Measurements from ENCODE around the gene PHF24.

The PHF24 gene

DNA sequence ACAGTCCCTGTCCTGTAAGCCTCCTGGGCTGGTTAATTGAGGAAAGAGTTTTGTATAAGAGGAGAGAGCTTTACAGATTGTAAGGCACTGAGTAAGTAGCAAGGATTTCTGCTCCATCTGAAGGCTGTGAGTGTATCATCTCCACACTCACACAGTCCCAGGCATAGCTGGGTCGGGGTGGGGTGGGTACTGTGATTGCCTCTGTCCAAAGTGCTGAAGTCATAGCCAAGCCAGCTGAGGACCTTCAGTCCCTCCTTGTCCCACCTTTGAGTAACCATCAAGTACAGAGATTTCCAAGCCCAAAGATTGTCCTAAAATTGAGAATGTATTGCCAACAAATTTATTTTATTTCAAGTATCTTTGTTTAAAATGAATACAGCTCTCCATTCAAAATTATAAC lies 26.0 kb downstream of the PHF24 start:
- no peak for DNase-seq

DNA sequence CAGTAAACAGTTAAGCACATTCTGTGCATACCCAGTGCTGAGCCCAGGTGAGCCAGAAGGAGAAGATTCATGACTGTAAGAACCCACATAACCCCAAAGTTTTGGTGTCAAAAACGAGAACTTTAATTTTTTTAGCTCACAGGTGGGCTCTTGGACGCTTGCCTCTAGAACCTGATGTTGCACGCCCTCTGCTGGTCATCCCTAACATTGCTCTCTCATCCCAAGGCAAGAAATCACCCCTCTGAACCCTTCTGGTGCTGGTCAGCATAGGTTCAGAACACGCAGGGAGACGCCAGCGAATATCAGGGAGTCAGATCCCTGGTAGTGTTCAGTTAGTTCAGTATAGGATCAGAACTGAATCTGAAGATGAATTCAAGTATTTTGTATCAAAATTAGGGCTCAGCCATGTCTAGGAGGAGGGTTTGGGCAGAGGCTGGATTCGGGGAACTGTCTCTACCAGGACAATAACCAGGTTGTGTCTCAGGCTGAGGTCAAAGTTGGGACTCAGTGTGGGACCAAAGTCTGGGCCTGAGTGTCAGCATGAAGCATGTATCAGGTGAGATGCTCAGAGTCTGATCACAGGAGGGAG lies 27.3 kb downstream of the PHF24 start:
- peak; percentile 17 for DNase-seq

- no peak for DNase-seq
Measured at GRCh38 chr9:34986540-34987047, 28.5 kb downstream of the PHF24 start.

GRCh38 chr9:34987160-34987901 lies 29.2 kb downstream of the PHF24 start:
- no peak for DNase-seq

- no peak for DNase-seq
Measured at GRCh38 chr9:34988218-34989002, 30.3 kb downstream of the PHF24 start.

GRCh38 chr9:34989003-34989945 lies 31.2 kb downstream of the PHF24 start, which contains the start of gene DNAJB5:
DNAJB5 (plus strand) TSS chr9:34989745; CDS start chr9:34990631, 886 bp downstream.
- peak; percentile 98 for DNase-seq

DNA sequence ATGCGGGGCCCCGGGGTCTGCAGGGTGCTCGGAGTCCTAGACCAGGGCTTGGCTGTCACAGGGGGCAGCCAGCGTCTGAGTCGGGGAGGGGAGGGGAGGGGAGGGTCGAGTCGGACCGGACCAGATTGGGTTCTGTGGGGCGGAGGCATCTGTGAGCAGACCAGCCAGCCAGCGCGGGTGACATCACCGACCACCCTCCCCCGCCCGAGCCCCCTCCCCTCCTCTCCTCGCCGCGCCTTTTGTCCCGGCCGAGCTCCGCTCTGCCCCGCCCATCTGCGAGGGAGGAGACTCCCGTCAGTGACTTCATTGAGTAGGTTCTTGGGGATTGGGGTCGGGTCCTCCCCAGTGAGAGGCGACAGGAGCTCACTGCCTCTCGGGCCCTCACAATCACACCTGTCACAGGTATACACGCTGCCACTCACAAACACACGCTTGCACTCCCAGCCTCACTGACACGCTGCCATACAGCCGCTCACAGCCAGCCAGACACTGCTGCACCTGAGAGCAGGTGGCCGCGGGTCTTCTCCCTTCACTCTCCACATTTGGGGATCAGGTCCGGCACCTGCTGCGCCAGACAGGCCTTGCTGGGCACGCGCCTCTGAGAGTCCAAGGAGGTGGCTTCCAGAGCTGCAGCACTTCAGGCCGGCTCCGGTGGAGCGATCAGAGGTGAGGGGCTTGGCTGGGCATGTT lies 32.0 kb downstream of the PHF24 start:
- no peak for DNase-seq

- no peak for DNase-seq
Measured at GRCh38 chr9:34990908-34991606, 33.0 kb downstream of the PHF24 start.

DNA sequence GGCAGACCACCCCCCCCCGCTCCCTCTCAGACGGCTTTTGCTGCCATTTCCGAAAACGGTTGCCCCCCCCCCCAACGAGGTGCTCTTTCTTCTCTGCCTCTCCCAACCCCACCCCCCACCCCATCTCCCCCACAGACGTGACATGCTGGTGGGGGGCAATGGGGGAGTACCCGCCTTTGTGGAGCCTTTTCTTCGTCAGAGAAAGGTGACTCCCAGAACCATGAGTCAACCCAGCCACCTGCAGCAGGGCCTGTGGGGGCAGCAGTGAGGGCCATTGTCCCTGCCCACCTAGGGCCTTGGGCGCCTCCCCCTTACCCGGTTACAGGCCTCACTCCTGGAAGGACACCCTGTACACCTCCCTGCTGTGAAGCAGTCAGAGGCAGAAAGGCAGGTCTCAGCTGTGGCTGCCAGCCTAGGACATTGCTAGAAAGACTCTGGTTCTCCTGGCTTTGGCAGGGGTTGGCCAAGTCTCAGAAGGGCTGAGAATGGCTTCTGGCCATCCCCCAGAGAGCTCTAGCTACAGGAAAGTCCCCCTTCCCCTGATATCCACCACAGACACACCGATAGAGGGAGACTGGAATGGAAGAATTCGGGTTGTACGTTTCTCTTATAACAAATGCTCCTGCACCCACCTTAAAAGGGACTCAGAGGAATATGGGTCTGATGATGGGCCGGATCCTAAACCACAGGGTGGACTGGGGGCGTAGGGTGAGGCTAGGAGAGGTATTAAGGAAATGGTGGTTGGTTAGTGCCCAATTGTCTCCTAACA lies 33.7 kb downstream of the PHF24 start:
- no peak for DNase-seq

- no peak for DNase-seq
Measured at GRCh38 chr9:34992376-34992951, 34.4 kb downstream of the PHF24 start.

DNA sequence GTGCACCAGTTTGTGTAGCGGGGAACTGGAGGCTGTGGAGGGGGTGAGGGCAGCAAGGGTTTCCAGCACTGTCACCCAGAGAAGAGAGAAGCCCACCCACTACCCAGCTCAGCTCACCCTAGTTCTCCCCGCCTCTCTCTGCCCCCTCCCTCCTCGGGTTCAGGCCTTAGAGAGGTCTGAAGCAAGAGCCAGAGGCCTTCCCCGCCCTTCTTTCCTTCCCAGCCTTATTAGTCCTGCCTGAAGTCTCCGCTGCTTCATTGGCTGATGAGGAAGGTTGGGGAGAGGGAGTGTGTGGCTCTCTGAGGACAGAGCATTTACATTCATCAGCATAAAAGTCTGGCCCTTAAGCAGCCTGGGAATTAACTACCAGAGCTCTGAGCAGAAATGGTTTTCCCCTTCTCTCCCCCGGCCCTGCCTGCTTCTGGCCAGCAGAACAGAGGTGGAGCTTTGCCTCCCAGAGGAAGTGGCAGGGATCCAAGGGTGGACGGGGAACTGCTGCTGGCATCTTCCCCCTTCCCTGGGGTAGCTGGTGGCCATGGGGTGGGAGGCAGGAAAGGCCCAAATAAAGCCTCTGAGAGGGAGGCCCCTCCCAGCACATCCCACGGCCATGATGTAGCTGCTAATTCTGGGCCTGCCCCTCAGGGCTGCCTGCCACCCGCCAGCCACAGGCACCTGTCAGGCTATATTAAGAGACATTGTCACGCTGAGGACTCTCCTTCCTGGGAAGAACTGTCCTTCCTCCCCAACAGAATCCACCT lies 35.6 kb downstream of the PHF24 start:
- no peak for DNase-seq

DNA sequence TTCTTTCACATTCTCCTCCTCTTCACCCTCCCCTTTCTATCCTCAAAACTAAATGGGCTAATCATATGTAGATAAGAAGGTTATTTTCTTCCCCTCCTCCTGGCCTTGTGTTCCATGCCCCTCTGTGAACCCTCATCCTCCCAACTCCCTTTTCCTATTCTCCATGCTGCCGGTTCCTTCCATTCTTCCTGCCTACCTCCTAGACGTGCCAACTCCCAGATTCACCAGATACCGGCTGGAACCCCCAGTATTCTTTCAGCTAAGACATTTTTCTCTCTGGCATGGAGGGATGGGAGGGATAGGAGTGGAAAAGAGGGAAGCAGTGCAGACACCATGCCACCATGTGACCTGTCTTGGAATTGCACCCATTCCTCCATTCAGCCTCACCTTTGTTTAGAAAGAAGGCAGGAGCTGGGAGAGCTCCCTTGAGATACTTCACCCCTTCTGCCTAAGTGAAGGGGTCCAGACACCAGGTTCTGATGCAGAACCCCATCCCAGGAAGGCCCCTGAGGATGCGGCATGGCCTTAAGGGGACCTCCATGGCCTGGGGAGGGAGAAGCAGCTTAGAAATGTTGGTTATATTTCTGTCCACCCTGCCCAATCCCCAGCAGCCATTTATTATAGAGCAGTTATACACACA lies 36.3 kb downstream of the PHF24 start:
- no peak for DNase-seq

DNA sequence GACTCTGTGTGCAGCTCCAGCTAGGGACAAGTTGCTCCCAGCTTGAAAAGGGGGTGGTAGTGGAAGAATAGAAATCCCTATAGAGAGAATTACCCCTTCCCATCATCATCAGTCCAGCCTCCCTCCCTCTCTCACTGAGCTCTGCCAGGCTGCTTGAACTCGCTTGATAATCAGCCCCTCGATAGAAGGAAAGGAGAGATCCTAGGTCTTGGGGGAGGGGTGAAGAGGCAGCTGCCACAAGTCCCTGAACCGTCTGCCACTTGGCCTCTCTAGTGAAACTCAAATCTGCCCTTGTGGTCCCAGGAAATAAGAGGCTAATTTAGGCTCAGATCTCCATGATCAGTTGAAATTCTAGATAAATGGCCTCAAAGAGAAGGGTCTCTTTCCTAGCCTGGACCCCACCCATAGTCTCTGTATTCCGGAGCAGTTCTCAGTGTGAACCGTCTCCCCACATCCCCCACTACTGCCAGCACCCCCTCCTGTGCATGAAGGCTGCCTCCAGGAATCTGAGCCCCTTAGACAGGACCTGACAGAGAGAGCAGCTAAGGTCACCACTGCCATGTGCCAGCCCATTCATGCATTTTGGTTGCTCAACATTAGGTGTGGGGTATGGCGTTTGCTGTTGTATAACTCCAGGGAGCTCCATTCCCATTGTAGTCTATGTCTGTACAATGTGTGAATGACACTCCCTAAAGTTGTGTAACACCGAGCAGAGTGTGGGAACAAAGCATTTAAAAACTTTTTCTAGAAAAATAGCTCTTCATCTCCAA lies 37.0 kb downstream of the PHF24 start:
- no peak for DNase-seq

DNA sequence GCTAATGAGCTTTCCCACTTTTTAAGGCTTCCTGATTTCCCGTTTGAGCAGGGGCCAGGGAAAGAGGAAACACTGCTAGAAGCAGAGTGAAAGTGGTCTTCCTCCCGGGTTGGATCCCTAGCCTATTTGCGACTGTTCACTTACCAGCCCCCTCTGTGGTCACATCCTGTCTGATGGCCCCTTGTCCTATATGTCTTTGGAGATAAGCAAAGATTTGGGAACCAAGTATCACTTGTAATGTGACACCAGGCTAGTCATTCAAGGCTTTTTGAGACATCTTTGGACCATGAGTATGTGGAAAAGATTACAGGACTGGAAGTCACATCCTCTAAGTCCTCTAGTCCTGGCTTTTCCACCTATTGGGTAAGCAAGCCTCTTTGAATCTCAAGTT lies 37.6 kb downstream of the PHF24 start:
- DNase-seq: no peak

GRCh38 chr9:34996181-34996904 lies 38.3 kb downstream of the PHF24 start:
- no peak for DNase-seq

DNA sequence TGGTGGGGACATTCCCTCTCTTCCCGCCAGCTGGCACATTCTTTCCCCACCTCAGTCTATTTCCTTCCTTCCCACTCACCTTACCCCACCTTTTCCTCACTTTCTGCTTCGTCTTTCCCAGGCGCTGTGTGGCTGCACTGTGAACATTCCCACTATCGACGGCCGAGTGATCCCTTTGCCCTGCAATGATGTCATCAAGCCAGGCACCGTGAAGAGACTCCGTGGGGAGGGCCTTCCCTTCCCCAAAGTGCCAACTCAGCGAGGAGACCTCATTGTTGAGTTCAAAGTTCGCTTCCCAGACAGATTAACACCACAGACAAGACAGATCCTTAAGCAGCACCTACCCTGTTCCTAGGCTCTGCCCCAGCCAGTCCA lies 38.8 kb downstream of the PHF24 start:
- no peak for DNase-seq

DNA sequence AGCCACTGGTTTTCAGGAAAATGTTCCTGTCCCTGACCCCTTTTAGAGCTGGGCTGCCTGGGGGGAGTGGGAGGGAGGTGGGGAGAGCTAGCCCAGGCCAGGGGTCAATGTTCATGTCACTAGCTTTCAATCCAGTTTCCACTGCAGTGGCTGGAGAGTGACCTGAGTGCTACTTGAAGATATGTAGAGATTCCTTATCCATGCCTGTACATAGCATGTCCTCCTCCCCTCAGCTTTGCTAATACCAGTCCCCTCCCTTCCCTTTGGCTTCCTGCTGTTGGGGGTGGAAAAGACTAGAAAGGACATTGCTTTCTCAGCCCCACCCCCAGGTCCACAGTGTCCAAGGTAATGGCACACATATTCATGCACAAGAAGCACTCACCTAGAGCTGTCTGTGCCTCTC lies 39.3 kb downstream of the PHF24 start:
- DNase-seq: no peak

Measured in NCI-H1048 (cell line).